Hematopoietic multipotent progenitor cell treated with erythropoietin and hydrocortisone succinate and interleukin-3 and kit ligand, for 6 days (in vitro differentiated cells): ENCODE data around the gene CDC7.
"Not testable (repeated sequence)": the region's sequence is repeated elsewhere in the genome, so short reads cannot be mapped to it uniquely, and the experiment has no call there.

Experiments
- DNase-seq: peaks from one replicate; pipeline ENCODE4 v3.0.0-alpha.2; 2015

The CDC7 gene

DNA sequence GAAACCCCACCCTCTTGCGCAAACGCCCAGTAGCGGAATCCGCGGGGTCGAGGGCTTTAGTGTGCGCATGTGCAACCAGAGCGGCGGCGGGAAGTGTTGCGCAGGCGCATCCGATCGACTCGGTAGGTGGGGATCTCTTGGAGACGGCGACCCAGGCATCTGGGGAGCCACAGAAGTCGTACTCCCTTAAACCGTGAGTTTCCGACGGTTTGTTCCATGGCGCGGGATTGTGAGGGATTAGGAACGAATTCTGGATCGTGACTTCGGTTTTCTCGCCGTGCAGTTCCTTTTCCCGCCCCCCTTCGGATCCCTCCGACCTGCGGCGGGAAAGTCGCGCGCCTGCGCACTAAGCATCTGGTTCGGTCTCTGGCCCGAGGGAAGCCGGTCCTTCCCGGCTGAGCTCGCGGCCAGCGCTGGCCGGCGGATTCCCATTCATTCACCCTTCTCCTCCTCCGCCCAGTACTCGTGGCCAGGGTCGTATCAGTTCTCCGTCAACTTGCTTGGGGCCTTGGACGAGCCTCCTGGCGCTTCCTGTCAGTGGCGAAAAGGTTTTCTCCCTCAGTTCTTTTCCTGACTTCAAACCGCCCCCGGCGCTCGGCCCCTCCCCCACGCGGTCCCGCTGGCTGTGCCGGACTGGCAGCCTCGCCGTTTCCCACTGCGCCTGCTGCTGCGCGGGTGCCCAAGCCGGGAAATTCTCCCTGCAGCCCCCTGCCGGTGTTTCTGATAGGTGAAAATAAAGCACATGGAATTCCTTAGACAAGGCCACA, at the start of gene CDC7:
TSS of gene CDC7 (plus strand) at position 96 of the 767 bp plus-strand sequence. CDS start 866 bp downstream, outside the sequence.
- DNase-seq = peak; percentile 95

DNA sequence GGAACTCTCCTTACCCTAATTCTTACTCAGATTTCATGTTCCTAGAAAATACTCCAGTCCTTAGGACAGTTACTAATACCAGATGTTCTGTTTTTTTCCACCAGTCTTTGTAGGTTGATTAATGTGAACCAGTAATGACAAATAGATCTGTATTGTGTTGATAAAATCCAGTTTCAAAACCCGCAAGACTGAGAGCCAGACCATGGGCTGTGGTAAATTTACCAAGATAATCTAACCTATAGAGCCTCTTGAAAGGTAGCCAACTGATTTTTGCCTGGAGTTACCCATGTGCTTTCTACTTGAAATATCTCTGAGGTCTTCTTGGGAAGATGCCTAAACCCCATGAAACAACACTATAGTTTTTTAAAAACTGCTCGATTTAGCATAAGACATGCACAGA, 46.5 kb upstream of the CDC7 start:
- peak; percentile 53 for DNase-seq

DNA sequence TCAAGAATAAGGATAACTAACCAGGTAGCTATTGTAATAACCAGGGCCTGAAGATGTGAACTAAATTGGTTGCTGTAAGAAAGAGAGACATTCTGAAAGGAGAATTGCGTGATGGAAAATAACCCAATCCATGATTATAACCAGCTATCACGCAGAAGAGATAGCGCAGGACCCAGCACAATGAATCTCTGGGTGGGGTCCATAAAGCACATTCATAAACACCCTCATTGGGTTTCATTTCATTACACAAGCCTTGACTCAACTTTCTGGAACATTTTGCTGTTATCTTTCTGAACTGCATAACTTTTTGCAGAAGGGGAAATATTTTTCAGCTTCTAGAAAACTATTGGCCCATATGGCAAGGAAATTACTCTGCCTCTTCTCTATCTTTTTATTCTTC, 45.3 kb upstream of the CDC7 start:
- no peak for DNase-seq

DNA sequence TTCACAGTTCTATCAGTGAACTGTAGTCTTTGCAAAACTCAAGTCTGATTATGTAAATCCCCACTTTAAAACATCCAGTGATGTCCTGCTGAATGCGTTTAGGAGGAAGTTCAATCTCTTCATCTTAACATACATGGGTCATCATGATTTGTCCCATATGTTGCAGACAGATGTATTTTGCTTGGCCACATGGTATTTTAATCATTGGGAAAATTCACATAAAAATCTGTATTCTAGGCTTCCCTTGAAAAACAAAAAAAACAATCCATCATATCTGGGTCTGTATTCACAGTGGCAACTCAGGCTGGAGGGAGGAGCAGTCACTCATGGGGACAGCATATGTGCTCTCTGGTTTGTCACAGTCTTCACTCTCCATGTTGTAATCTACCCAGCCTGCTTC, 44.8 kb upstream of the CDC7 start:
- no peak for DNase-seq

DNA sequence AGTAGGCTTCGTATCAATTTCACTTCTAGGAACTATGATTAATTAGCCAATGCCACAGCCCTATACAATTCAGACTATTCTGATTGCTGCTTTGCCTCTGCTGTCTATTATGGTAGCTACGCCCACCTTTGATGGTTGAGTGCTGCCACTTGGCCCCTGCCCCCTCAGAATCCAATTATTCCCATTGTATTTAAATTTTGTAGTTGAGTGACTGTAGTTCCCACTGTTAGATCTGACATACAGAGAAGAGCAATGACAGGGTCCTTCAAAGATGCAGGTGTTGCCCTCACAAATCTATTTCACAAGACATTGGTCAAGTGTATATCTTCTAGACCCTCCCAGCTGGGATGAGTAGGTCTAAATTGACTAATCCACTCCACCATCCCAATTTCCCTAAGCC, 35.3 kb upstream of the CDC7 start:
- not testable (repeated sequence) for DNase-seq

DNA sequence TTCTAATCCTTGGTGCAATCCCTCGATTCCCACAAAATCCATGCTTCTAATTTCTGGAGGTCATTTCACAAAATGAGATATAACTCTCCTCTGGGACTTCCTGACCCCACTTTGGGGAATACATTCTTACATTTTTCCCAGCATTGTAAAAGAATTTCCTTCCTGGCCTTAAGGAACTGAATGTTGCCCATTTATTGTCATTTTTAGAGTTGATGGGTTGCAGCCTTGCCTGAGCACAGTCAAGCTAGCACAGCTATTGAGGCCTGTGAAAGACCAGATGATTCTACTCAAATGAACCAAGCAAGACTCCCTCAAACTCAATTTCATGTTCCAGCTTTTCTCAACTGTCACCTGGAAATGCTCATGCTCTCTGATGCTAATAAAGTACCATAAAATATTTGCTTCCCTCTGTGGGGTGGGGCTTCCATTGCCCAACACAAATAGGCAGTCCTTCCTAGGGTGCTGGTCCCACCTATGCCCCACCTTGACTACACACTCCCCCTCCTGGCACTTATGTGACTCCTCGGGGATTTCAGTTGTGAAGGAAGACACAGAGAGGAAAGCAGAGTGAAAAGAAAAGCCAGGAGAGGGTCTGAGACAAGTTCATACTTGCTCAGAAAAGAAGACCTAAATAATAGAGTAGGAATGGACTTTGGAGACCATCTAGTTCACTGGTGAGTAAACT, 24.0 kb upstream of the CDC7 start:
- no peak for DNase-seq

DNA sequence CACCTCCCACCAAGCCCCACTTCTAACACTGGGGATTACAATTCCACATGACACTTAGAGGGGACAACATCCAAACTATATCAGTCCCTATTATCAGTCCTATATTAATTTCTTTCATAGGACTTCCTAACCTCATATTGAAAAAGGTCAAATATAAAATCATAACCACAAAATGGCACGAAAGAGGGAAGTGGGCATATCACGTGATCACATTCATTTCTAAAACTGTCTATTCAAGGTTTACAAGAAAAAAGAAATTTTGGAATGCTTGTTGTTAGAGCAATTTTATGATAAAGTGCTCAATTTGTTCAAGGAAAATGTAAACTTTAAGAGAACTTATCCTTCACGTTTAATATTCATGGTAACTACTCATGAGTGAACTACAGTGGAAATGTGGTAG, 13.2 kb upstream of the CDC7 start:
- no peak for DNase-seq

DNA sequence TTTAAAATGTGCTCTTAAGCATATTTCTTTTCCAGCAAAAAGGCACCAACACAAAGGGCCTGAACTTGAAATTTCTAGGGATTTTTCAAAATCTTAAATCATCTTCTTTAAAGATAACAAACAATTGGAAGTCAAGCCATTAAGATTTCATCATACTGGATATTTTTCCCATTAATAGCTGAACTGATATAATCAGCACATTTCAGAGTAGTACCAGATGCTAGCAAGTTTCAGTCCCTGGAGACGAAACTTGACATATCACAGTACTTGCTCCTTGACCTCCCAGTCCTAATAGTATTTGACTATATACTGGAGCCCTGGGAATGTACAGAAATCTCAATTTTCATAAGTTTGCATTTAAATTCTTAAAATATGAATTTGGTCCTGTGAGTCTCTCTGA, 10.2 kb upstream of the CDC7 start:
- DNase-seq = no peak

DNA sequence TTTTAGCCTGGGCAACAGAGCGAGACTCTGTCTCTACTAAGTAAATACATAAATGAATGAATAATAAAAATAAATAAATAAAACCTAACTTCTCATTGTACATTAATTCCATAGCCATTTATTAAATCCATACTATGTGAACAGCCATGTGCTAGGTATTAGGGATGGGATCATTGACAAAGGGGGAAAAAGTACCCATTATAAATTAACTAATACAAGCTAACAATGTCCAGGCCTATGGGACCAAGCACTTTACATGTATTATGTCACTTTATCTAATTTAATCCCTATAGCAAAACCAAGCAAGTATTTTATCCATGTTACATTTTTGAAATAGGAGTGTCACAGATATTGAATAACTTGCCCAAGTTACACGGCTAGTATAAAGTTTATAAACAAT, 2.6 kb upstream of the CDC7 start:
- DNase-seq = no peak

DNA sequence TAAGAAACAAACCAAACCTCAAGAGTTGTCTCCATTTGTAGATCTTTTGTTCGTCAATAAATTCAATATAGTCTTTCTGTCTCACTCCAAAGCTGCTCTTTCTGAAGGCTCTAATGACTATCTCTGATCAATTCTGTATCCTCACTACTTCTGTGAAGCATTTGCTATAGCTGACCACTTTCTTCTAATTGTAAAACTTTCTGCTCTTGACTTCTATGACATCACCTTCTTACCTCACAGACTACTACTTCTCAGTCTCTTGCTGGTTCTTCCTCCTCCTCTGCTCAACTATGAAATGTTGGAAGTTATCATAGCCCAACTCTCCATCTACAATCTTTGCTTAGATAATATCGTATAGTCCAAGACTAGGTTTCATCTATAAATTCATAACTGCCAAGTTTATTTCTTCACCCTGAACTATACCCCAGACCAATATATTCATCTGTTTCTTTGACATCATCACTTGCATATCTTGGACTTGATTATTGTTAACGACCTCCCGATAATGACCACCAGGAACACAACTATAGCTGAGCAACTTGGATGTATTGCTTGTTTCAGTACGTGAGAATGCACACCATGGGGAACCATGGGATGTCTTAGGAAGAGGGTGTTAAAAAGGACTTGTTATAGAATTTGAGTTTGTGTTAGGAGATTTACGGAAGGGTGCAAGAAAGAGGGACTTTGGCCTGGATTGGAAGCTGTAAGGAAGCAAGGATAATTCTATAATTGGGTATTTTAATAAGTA, 2.0 kb upstream of the CDC7 start:
- DNase-seq = no peak

DNA sequence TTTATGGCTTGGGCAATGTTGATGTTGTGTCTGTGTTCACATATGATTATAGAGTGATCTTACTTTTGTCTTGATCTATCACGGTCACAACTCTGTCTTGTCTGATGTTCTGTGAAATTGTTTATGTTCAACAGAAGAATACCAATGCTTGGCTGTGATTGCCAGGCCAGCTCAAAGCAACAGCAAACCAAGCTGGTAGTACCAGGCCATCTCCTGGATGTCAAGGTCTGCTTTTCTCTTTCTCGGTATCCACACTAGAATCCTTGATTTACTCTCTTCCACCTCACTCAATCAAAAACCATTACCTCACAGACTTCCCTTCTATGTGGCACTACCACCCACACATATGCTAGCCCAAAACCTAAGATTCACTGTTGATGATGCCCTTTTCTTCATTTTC, 1.3 kb upstream of the CDC7 start:
- no peak for DNase-seq

DNA sequence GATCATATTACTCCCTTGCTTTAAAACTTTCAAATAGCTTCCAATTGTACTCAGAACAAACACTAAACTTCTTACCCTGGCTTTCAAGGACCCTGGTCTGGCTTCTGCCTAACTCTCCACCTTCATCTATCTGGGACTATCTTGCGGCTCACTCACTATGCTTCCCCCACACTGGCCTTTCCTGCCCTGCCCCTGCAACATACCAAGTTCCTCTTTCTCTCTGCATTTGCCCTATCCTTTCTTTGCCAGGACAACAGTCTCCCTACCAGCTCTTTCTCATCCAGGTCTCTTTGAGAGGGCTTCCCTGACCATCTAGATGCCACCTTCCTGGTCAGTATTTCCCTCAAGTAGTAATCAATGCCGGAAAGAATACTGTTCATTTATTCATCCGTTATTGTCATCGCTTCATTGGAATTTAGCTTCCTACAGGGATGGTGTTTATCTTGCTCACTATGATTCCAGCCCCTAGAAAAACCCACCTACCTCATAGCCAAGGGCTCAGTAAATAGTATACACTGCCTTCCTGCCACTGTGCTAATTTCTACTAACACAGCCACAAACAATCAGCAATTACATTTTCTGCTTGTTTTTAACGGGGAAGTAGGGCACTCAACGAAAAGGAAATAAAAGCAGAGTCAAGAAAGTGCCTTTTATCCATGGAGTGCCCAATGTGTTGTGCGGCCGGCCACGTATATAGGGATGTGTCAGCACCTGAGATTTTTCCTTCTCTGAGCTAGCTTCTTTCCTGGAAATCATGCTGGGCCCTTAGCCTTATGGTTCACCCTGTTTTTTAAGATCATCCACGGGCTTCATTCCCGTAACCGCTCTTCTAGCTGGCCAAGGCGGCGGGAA, 521 bp upstream of the CDC7 start:
- peak; percentile 74 for DNase-seq

DNA sequence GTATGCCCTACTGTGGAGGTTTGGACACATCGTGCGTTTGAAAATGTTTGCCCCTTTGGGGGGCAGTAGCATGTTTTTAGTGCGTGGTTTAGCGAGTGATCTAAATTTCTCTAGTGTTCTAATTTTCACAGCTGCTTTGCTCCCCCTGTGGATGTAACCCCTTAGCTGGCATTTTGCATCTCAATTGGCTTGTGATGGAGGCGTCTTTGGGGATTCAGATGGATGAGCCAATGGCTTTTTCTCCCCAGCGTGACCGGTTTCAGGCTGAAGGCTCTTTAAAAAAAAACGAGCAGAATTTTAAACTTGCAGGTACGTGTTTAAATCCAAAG, 836 bp downstream of the CDC7 start:
- peak; percentile 81 for DNase-seq

DNA sequence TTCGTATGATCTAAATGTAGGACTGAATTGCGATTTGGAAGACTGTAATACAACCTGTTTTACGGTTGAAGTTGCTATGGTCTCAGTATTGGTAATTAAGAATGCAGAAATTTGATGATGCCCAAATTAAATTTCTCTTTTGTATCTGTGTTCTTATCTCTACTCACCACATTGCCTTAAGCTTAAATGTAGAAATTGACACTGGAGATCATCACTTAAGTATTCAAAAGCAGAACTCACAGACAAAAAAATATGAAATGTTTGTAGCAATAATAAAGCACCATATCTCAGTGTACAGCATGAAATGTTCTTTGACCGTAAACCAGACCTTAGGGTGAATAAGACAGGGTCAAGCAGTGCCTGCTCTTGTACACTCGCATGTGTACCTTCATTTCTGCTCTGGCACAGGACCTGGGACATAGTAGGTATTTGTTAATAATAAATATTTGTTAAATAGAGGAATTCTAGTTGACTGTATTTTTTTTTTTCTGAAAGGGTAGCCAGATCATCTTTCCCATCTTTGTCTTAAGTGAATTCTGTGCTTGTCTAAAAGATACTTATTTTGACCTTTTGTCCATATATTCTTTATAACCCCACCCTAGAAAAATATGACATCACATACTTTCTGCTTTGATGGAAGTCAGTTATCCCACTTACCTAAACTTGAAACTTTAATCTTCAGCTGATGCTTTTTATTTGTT, 1.5 kb downstream of the CDC7 start:
- peak; percentile 62 for DNase-seq

DNA sequence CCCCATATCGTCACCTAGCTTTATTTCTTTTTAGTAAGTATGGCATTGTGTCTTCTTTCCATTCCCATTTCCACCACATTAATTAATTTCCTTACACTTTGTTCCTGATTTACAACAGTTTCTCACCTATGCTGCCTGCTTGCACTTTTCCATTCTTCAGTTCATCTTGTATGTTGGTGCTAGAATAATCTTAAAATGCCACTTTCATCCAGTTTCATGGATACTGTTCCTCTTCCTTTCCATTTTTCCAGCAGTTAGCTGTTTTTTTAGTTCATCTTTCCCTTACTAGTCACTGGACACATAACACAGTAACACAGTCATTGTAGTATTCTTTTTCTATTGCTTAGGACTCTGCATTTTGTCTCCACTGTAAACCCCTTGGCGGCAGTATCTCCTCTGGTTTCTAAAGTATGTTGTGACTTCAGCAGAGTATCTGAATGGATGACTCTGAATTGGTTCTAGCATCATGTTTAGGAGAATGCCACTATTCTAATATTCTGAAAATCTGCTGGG, 2.1 kb downstream of the CDC7 start:
- peak; percentile 55 for DNase-seq

DNA sequence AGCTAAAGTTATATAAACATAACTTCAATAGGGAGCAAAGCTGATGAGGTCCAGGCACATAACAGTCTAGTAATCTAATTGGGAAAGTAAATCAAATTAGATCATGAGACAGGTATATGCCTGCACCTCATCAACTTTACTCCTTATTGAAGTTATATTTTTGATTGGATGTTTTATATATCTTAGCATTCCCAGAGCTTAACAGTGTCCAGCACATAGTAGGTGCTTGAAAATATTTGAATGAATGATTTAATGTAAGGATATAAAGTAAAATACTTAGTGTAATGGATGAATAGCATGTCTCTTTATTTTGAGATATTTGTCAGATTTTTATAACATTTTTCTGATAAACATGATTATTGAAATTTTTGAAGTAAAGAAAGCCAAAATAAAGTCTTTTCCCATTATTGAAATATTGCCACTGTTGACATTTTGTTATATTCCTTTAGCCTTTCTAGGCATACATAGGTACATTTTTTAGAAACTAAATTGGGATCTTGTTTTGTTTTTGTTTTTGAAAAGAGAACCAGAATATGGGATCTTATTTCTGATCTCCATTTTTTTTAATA, 2.8 kb downstream of the CDC7 start:
- DNase-seq = no peak

DNA sequence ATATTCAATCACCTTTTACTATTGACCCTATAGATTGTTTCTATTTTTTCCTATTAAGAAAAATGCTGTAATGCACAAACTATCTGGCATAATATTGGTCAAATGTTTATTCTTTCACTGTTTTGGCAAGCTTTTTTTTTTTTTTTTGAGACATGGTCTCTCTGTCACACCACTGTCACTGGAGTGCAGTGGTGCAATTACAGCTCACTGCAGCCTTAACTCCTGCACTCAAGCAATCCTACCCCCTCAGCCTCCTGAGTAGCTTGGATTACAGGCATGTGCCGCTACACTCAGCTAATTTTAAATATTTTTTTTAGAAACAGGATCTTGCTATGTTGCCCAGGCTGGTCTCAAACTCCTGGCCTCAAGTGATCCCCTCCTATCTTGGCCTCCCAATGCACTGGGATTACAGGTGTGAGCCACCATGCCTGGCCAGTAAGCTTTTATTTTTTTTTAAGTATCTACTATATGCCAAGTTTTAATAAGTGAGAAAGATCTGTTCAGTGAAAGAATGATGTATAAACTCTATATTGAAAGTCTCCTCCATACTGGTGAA, 3.4 kb downstream of the CDC7 start:
- no peak for DNase-seq

DNA sequence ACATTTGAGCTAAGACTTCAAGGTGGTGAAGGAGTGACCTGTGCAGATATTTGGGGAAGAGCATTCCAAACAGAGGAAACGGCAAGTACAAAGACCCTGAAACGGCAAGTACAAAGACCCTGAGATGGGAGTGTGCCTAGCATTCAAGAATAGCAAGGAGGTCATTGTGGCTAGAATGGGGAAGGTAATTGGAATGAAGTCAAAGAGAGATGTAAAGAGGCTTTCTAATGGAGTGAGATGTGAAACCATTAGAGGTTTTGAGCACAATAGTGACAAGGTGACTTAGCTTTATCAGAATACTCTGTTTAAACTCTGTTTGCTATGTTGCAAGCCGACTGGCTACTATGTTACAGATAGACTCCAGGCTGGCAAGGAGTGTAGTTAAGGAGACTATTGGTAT, 4.4 kb downstream of the CDC7 start:
- peak; percentile 21 for DNase-seq

DNA sequence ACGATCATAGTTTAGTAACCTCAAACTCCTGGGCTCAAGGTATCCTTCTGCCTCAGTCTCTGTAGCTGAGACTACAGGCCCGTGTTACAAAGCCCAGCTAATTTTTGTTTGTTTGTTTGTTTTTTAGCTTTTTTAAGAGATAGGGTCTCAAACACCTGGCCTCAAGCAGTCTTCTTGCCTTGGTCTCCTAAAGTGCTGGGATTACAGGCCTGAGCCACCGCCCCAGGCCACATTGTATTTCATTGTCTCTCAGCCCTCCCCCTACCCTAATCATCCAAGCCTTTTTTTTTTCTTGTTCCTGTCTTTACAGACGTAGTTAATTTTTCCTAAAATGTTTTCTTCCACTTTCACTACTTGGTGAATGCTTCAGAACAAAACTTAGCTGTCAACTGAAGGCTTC, 5.4 kb downstream of the CDC7 start:
- no peak for DNase-seq

DNA sequence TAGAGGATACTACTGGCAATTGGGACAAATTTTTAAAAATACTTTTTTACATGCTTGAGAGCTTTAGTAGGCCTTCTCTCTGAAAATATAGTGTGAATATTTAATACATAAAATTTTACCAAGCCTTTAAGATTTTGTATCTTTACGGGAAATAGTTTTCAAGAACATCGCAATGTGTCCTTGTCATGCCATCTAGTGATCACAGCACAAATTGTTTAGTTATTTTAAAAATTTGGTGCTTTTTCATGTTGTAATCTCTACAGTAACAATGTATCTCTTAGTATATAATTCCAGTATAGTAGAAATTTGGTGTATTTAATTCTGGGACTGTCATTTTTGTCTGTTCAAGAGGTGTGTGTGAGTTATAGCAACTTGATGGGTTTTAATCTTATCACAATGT, 6.7 kb downstream of the CDC7 start:
- peak; percentile 24 for DNase-seq

DNA sequence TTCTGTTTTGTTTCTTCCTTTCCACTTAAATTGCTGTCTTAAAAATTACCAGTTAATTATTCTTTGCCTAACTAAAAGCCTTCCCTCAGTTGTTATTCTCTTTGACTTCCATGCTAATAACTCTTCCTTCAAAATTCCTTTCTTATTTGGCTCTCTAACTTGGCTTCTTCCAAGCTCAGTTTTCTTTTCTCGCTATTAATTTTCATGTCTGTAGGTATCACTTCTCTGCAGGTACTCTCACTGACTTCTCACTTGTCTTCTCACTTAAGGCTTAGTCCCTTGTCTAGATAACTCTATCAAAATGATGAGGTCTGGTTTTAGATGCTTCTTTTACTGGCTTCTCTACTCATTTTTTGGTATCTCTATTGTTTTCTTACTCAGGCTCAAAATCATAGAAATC, 10.1 kb downstream of the CDC7 start:
- no peak for DNase-seq

DNA sequence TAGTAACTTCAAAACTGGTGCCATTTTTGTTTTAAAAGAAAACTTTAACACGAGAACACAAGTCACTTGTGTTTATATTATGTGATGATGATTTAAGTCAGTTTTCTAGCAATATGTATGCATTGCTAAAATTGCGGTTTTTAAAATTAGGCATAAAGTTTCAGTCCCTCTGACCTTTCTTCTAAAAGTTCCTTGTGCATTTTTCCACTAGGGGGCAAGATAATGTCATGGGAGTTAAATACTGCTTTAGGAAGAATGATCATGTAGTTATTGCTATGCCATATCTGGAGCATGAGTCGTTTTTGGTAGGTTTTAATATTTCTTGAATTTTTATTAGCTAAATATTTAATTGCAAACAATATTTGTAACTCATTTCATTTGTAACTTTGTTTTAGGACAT, 10.7 kb downstream of the CDC7 start:
- DNase-seq = peak; percentile 75
